ENCODE data around the gene P2RX6.

The P2RX6 gene

GRCh38 chr22:21015466-21016006, 571 bp downstream of the P2RX6 start:
- no peak for DNase-seq

GRCh38 chr22:21016644-21017420, 1.9 kb downstream of the P2RX6 start:
- no peak for DNase-seq

DNA sequence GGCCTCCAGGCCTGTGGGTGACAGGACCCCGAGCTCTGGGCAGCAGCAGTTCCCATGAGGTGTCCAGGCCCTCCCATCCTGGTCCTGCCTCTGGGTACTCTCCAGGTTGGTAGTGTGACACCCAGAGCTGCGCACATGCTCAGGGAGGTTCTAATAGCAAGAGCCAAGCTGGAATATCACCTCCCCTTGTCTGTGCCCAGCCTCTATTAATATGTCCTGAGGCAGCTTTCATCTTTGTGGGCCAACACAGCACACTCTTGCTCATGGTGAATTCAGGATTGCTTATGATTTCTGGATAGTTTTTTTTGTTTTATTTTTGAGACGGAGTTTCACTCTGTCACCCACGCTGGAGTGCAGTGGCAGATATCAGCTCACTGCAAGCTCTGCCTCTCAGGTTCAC, 3.3 kb downstream of the P2RX6 start:
- no peak for DNase-seq

GRCh38 chr22:21020802-21021429, 6.0 kb downstream of the P2RX6 start:
- no peak for DNase-seq

- DNase-seq, result no peak
These were observed 7.5 kb downstream of the P2RX6 start for GRCh38 chr22:21022507-21022906.

GRCh38 chr22:21022955-21023614, 8.1 kb downstream of the P2RX6 start:
- DNase-seq, result no peak

DNA sequence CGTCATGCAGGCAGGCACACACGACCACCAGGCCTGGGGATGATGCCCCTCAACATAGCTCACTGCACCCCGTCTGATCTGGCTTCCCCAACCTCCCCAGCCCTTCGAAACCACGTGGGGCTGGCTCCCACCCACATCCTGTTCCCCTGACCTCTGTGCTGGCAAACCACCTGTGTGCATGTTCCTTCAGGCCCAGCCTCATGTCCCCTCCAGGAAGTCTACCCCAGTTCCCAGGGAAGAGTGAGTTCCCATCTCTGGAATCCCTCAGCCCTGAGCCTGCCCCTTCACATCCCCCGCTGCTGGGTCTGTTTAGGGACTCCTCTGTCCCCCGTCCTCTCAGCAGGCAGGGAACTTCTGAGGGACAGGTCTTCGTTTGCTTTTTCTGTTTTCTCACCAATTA, 10.3 kb downstream of the P2RX6 start:
- DNase-seq, result no peak

DNA sequence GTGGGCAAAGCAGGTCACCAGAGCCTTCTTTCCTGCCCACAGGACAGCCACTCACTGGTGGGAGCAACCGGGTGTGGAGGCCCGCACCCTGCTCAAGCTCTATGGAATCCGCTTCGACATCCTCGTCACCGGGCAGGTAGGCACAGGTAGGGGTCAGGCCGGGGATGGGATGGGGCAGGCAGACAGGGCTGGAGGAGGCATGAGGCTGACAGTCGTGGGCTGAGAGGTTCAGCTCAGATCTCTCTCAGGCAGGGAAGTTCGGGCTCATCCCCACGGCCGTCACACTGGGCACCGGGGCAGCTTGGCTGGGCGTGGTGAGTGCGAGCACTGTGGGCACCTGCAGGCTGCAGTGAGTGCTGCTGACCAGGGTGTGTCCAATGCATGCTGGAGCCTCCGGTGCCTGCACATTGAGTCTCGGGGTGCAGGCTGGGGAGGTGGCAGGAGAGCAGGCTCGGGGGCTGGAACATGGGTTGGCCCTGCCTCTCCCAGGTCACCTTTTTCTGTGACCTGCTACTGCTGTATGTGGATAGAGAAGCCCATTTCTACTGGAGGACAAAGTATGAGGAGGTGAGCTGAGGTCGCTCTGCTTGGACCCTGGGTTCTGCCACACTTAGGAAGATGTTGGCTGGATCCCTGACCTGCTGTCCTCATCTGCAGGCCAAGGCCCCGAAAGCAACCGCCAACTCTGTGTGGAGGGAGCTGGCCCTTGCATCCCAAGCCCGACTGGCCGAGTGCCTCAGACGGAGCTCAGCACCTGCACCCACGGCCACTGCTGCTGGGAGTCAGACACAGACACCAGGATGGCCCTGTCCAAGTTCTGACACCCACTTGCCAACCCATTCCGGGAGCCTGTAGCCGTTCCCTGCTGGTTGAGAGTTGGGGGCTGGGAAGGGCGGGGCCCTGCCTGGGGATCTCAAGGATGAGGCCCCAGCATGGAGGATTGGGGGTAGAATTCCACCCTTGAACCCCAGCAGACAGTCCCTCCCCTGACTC, 11.1 kb downstream of the P2RX6 start:
- DNase-seq, result no peak

DNA sequence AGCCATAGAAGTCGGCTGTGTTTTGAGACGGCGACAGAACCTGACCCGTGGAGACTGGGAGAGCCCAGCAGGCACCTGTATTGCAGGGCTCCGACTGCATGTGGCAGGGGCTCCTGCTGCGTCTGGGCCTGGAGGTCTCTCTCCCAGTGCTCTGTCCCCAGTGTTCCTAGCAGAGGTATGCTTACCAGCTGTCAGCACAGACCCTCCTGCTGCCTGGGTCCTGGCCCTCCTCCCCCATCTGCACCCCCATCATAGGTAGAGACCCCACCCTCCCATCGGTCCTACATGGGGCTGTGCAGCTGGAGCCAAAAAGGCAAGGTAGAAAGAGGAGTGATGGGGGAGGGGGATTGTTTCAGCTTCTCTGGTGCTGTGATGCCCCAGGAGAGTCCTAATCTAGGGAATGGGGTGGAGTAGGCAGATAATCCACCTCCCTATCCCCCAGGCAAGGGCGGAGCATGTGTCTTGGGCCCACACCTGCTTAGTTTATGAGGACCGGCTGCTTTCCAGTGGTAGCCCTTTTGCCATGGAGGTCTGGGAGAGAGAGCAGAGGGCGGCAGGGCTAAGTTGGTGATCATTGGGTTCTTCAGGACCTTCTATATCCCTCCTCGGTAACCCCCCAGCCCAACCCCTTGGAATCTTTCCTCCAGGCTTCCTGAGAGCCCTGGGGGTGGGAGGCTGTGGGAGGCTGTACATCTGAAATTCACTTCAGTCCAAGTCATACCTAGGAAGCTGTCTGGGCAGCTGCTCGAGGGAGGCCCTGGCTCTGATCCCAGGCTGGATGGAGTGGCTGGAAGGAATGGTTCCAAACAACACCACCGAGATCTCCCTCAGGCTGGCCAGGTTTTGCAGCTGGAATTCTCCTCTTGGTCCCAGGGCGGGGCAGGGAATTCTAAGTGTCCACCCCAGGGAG, 12.1 kb downstream of the P2RX6 start:
- no peak for DNase-seq

GRCh38 chr22:21028277-21029251, 13.6 kb downstream of the P2RX6 start:
- no peak for DNase-seq

GRCh38 chr22:21029486-21030025, 14.6 kb downstream of the P2RX6 start:
- no peak for DNase-seq

DNA sequence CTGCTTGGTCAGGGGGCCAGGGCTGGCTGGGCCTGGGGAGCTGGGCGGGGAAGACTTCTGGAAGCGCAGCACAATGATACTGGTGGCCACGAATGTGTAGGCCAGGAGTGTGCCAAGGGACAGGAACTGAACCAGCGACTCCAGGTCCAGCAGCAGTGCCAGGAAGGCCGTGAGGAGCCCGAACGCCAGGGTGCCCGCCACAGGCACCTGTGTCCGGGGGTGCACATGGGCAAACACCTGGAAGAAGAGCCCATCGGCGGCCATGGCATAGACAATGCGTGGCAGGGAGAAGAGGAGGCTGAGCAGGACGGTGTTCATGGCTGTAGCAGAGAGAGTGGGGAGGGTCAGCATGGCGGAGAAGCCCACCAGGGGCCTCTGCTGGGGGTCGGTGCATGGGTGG, 15.1 kb downstream of the P2RX6 start:
- DNase-seq, result no peak

DNA sequence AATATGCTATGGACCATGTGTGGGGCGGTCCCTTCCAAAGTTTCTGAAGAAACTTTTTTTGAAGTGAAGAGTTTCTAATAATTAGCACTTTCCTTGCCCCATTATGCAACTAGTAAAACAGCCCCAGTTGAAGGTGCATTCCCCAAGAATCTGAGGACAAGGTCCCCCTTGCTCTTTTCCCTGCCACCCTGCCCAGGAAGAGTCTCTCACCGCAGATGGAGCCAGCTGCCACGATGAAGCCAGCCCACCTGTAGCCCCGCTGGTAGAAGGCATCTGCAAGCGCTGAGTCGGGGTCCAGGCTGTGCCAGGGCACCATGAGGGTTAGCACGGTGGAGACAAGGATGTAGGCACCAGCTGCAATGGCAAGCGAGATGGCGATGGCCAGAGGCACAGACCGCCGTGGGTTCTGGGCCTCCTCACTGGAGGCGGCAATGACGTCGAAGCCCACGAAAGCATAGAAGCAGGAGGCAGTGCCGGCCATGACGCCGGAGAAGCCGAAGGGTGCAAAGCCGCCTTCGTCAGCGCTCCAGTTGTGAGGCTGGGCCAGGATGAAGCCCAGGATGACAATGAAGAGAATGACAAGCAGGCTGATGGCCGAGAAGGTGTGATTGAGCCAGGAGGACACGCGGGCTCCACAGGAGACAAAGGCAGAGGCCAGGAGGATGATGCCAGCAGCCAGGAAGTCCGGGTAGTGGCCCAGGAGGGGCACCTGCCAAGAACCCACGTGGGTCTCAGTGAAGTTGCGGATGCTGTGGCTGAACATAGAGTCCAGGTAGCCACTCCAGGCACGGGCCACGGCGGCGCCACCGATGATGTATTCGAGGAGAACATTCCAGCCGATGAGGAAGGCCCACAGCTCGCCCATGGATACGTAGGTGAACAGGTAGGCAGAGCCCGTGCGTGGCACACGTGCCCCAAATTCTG, 15.9 kb downstream of the P2RX6 start:
- no peak for DNase-seq

DNA sequence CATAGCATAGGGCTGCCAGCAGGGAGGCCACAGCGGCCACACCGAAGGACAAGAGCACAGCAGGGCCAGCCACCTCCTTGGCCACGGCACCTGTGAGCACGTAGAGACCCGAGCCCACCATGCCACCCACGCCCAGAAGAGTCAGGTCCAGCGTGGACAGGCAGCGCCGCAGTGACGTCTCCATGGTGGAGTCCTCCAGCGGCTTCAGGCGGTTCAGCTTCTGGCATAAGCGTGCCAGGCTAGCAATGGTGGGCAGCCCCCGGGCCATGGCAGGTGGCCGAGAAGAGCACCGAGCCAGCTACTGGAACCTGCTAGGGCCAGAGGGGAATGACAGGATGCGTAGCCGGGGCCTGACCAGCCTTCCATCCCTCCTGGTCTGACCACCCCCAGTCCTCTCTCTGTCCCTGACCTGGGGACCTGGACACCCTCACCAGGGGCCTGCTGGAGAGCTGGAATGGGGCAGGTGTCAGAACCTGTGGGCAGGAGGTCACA, 16.6 kb downstream of the P2RX6 start:
- DNase-seq, result no peak

GRCh38 chr22:21032037-21032867, 17.3 kb downstream of the P2RX6 start, which contains the start of gene SLC7A4:
Gene SLC7A4, minus strand, starts transcription at chr22:21032561. Its CDS starts 749 bp downstream, at chr22:21031812.
- no peak for DNase-seq

DNA sequence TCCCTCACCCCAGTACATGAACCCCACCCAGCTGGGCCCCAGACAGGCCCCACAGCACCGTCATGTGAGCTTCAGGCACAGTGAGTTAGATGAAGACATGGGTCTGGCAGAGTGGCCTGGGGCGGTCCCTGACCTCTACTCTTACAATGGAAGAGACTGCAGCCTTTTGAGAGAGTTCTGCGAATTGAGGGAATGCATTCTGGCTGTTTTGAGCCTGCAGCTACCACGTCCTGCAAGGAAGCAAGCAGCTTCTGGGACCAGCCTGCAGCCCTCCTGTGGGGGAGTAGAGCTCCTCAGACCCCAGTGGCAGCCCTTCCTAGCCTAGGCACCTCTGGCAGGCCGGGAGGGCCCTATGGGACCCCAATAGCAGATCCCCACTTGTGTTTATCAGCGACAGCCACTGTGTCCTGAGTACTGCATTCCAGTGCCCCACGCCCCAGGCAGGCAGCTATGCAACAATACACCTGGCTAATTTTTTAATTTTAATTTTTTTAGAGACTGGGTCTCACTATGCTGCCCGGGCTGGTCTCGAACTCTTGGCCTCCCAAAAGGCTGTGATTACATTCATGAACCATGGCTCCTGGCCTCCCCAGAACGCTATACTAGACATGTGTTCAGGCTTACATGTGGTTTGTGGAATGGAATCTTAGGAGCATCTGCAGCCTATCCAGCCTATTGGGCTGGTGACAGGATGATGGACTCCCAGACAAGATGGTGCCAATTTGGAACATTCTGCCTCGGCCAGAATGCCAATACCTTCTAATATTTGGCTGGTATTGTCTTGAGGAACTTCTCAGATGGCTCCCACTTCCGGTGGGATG, 18.1 kb downstream of the P2RX6 start:
- DNase-seq, result no peak

DNA sequence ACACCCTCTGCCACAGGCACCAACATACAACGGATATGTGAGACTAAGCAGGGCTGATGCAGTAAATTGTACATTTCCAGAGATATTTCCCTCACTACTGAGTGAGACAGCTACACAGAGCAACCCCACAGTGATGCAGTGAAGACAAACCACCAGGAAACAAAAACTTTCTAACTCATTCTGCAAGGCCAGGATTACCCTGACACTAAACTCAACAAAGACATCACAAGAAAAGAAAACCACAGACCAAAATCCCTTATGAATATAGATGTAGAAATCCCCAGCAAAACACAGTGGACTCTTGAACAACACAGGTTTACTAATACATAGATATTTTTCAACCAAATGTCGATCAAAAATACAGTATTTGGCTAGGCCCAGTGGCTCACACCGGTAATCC, 18.9 kb downstream of the P2RX6 start:
- DNase-seq, result no peak

All from activated CD4-positive, alpha-beta T cell treated with anti-CD3 and anti-CD28 coated beads for 4 hours (primary cell).